Activated B cell treated with CpG ODN at 0.5 μM for 24 hours (primary cell): ENCODE measurements around the gene TRAF2. TPM values are rescaled to one million over a fixed set of nuclear protein-coding genes. Genes with fewer than 3 reads are reported as not detected.

Experiments used
- ATAC-seq: fragments of 200-7000 bp; cut with Tn5 transposase; one replicate; pipeline ENCODE4 v1.10.0; 2021; ENCODE audit warnings: low read depth, mild to moderate bottlenecking, moderate library complexity
- CTCF ChIA-PET: fragments of 350-600 bp; sonication (Branson Sonifier 250); formaldehyde crosslinking; loops from one replicate; lab custom pipeline; 2021; ENCODE audit warnings: antibody characterized with exemption; lab: Charles Lee
- POLR2A ChIA-PET: fragments of 350-600 bp; sonication (Branson Sonifier 250); formaldehyde crosslinking; loops from one replicate; lab custom pipeline; 2021; ENCODE audit warnings: antibody characterized with exemption; lab: Charles Lee
- DNase-seq: peaks from one replicate; pipeline ENCODE4 v3.0.0; 2022
- H3K27ac Mint-ChIP-seq: one replicate; pipeline ENCODE4 v1.8.0; 2020; ENCODE audit warnings: mixed read lengths
- H3K27me3 Mint-ChIP-seq: one replicate; pipeline ENCODE4 v1.8.0; 2021; ENCODE audit warnings: mixed read lengths
- H3K36me3 Mint-ChIP-seq: one replicate; pipeline ENCODE4 v1.8.0; 2021; ENCODE audit warnings: low read depth, mixed read lengths
- H3K4me1 Mint-ChIP-seq: one replicate; pipeline ENCODE4 v1.8.0; 2021; ENCODE audit warnings: mixed read lengths
- H3K4me3 Mint-ChIP-seq: one replicate; pipeline ENCODE4 v1.8.0; 2020; ENCODE audit warnings: mild to moderate bottlenecking, mixed read lengths
- H3K9me3 Mint-ChIP-seq: one replicate; pipeline ENCODE4 v1.8.0; 2020; ENCODE audit warnings: mixed read lengths
- CTCF ChIP-seq: fragments of 200-600 bp; IDR thresholded peaks from one replicate; pipeline ENCODE4 v1.8.0; 2022; ENCODE audit warnings: antibody characterized with exemption, mild to moderate bottlenecking
- intact Hi-C: fragments of 100-400 bp; cut with micrococcal nuclease; formaldehyde crosslinking; loops from one replicate; pipeline ENCODE4 v1.15.1; 2024
- total RNA-seq: library from RNA; stranded (reverse); gene quantifications from 2 replicates; pipeline ENCODE4 v1.2.3, GENCODE V29; 2022

TRAF2 gene
- total RNA-seq, 1 donor from 2014 or later, result 58.2 TPM

- H3K36me3 Mint-ChIP-seq, result peaks cover 56% of the 10 kb centered on the region
- DNase-seq (no peak), ATAC-seq (no peak)
- no peak for TF ChIP-seq CTCF
- ChIA-PET POLR2A (interaction anchor here (0.7 kb wide), 1 partner anchor 8 kb away, joined by 3 read pairs; no protein-coding TSS in a partner anchor), CTCF (interaction anchor here (1.1 kb wide), 1 partner anchor 84 kb away, joined by 5 read pairs; the partner anchor contains the start of gene AJM1)
- intact Hi-C loops, result no loop called here
- H3K4me1 Mint-ChIP-seq, result peaks cover 2% of the 10 kb centered on the region
- no peak overlapping the region for H3K4me3 Mint-ChIP-seq
- H3K27ac Mint-ChIP-seq, result no peak overlapping the region
- no peaks in the 10 kb centered on the region for H3K27me3 Mint-ChIP-seq
- no peaks in the 10 kb centered on the region for H3K9me3 Mint-ChIP-seq
Observed at GRCh38 chr9:136926749-136927148, 40.4 kb downstream of the TRAF2 start.

- ATAC-seq (no peak), DNase-seq (no peak)
- Mint-ChIP-seq H3K27me3 (no peaks in the 10 kb centered on the region), H3K4me3 (no peak overlapping the region), H3K4me1 (peaks cover 11% of the 10 kb centered on the region), H3K36me3 (peaks cover 50% of the 10 kb centered on the region), H3K9me3 (no peaks in the 10 kb centered on the region), H3K27ac (no peak overlapping the region)
- ChIA-PET CTCF (no interaction called here), POLR2A (interaction anchor here (1.1 kb wide), 1 partner anchor 25 kb away, joined by 3 read pairs; no protein-coding TSS in a partner anchor)
- intact Hi-C loops, result no loop called here
- TF ChIP-seq CTCF, result no peak
Observed at GRCh38 chr9:136927343-136928271, 41.3 kb downstream of the TRAF2 start.

GRCh38 chr9:136928591-136928990 is 42.3 kb downstream of the TRAF2 start:
- no peaks in the 10 kb centered on the region for H3K9me3 Mint-ChIP-seq
- peak; percentile 34 for ATAC-seq
- no peak for DNase-seq
- intact Hi-C loops, result no loop called here
- ChIA-PET POLR2A (interaction anchor here (1.1 kb wide), 1 partner anchor 26 kb away, joined by 3 read pairs; no protein-coding TSS in a partner anchor), CTCF (no interaction called here)
- TF ChIP-seq CTCF, result no peak
- peaks cover 44% of the 10 kb centered on the region for H3K36me3 Mint-ChIP-seq
- H3K4me3 Mint-ChIP-seq, result no peak overlapping the region
- H3K27me3 Mint-ChIP-seq, result no peaks in the 10 kb centered on the region
- H3K27ac Mint-ChIP-seq, result peak overlapping the region; percentile 13
- H3K4me1 Mint-ChIP-seq, result peaks cover 18% of the 10 kb centered on the region

GRCh38 chr9:136930014-136930413 is 43.7 kb downstream of the TRAF2 start:
- no peak for ATAC-seq
- H3K36me3 Mint-ChIP-seq, result peaks cover 32% of the 10 kb centered on the region
- intact Hi-C loops, result no loop called here

More at GRCh38 chr9:136930014-136930413, 43.7 kb downstream of the TRAF2 start:
- CTCF ChIA-PET, result no interaction called here
- TF ChIP-seq CTCF, result no peak
- no peaks in the 10 kb centered on the region for H3K27me3 Mint-ChIP-seq
- no peak overlapping the region for H3K27ac Mint-ChIP-seq
- no peak overlapping the region for H3K4me3 Mint-ChIP-seq
- DNase-seq, result no peak
- no peaks in the 10 kb centered on the region for H3K9me3 Mint-ChIP-seq
- POLR2A ChIA-PET, result interaction anchor here (0.6 kb wide), 1 partner anchor 357 kb away, joined by 3 read pairs; no protein-coding TSS in a partner anchor
- H3K4me1 Mint-ChIP-seq, result peaks cover 18% of the 10 kb centered on the region
